ENCODE data around the gene ALKAL2. TPM values are rescaled to one million over a fixed set of nuclear protein-coding genes. Genes with fewer than 3 reads are reported as not detected.

Gene ALKAL2
- total RNA-seq, 1 donor from 2014 or later, result 0.12 TPM

DNA sequence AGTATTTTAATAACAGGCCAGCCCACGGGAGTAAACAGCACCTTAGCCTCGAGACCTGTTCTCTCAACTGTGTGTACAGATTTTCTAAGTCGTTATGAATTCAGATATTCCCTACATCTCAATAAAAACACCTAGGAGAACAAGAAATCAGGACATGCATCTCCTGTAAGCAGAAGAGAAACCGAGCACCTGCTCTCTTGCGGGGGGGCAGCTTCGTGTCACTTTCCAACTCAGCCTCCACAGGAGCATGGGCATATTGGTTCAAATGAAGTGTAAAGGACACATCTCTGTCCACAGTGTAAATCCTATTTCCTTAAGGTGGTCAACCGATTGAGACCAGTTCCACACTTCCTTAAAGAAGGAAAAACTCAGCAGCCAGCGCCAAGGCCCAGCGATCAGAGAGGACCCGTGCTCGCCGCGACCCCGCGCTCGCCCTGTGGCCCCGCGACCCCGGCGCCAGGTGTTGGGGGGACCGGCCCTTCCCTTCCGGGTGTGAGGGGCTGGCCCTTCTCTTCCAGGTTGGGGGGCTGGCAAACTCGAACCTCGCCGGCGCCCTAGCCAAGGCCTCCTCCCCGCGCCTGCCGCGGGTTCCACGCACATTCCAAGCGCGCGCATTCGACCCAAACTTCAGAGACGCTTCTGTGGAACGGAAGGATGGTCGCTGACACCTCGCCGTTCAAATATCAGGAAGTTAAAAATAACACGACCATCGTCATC is 24.7 kb downstream of the ALKAL2 start:
- TF ChIP-seq, protein P1, sequence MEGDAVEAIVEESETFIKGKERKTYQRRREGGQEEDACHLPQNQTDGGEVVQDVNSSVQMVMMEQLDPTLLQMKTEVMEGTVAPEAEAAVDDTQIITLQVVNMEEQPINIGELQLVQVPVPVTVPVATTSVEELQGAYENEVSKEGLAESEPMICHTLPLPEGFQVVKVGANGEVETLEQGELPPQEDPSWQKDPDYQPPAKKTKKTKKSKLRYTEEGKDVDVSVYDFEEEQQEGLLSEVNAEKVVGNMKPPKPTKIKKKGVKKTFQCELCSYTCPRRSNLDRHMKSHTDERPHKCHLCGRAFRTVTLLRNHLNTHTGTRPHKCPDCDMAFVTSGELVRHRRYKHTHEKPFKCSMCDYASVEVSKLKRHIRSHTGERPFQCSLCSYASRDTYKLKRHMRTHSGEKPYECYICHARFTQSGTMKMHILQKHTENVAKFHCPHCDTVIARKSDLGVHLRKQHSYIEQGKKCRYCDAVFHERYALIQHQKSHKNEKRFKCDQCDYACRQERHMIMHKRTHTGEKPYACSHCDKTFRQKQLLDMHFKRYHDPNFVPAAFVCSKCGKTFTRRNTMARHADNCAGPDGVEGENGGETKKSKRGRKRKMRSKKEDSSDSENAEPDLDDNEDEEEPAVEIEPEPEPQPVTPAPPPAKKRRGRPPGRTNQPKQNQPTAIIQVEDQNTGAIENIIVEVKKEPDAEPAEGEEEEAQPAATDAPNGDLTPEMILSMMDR (conservative IDR thresholded peaks at IDR 0.05; ENCODE audit: low read depth, low read length), result no peak
- peak overlapping the region; percentile 89 for H3K4me3 ChIP-seq (ENCODE audit: low read depth, low read length)
- DNase-seq (ENCODE audit: low read depth), result no peak

DNA sequence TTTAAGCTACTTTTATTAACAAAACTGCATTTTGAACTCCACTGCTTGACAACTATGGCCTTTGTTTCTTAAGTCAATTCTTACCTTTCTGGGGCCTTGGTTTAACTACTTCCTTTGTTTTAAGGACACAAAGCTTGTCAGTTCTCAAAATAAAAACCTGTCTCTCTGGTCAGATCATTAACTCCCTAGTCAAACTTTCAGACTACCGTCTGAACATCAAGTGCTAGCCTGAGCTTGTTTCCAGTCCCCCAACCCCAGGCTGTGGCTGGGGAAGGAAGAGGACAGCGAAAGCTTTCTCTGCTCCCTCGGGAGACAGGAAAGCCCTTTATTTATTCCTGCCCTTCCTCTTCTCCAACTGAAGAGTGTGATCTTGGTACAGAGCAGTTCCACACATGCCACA is 25.8 kb downstream of the ALKAL2 start:
- TF ChIP-seq, protein P1 (conservative IDR thresholded peaks at IDR 0.05; ENCODE audit: low read depth, low read length), result no peak
- peak overlapping the region; percentile 10 for H3K4me3 ChIP-seq (ENCODE audit: low read depth, low read length)
- DNase-seq (ENCODE audit: low read depth), result no peak

DNA sequence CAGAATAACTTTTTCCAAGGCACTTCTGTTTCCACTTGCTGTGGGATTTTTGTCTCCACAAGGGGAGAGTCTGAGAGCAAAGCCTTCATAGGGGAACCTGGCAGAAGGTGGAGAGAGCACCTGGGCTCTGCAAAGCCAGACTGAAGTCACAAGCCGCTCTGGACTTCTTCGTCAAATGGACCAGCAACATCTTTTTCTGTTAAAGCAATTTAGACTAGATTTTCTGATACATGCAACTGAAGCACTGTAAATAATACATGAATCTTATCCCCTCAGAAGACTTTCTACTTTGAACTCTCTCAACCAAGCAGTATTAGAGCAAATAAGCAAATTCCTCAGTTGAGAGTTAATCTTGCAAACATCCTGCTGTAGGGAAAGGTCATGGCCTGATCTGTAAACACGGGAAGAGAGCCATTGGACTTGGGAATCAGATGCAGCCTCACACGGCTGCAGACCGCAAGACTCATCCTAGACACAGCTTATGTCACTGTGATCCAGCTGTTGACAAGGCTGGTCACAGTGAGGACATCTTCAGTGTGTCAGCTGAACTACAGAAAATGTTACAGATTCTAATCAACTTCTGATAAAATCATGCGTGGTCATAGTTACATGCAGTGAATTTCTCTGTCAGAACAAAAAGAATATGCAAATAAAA is 27.3 kb downstream of the ALKAL2 start:
- DNase-seq (ENCODE audit: low read depth), result no peak

DNA sequence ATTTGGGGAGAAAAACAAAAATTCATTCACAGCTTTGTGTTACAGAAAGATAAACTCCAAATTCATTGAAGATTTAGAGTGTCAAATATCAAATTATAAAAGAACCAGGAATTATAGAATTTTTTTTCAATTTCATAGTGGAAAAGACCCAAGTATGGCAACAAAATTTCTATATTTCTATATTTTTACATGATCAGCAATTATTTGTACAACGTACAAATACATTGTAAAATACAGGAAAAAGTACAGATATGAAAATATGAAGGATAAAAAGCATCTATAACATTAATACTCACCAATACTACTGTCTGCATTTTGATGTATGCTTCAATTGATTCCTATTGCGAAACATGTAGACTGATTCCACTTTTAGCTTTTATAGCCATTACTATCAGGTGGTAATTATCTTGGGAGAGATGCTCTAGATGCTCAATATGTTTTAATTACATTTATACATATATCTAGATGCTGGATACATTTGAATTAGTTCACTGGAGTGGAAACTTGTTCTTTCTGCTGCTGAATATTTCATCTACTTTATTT is 28.0 kb downstream of the ALKAL2 start:
- no peak for DNase-seq (ENCODE audit: low read depth)
- TF ChIP-seq, protein P1 (conservative IDR thresholded peaks at IDR 0.05; ENCODE audit: low read depth, low read length), result no peak
- H3K4me3 ChIP-seq (ENCODE audit: low read depth, low read length), result no peak overlapping the region

More for the DNA sequence above, 27.3 kb downstream of the ALKAL2 start:
- H3K4me3 ChIP-seq (ENCODE audit: low read depth, low read length), result no peak overlapping the region
- TF ChIP-seq, protein P1 (conservative IDR thresholded peaks at IDR 0.05; ENCODE audit: low read depth, low read length), result no peak

DNA sequence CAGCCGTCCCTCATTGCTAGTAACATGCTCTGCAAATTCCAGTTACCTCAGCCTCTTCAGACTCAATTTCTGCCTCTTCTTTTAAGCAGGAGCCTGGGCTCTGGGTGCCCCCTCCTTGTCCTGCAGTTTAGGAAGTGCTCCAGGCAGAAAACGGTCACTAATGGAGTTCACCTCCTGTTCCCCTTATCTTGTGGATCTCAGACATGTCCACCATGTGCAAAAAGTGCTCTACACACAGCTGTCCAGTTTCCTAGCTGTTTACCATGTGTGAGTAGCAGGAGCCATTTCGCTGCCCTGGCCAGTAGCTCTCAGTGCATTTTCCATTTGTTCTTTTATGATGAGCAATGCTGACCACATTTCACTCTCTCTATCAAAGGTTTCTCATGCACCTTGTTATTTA is 29.0 kb downstream of the ALKAL2 start:
- TF ChIP-seq, protein P1 (conservative IDR thresholded peaks at IDR 0.05; ENCODE audit: low read depth, low read length), result no peak
- DNase-seq (ENCODE audit: low read depth), result no peak
- no peak overlapping the region for H3K4me3 ChIP-seq (ENCODE audit: low read depth, low read length)

DNA sequence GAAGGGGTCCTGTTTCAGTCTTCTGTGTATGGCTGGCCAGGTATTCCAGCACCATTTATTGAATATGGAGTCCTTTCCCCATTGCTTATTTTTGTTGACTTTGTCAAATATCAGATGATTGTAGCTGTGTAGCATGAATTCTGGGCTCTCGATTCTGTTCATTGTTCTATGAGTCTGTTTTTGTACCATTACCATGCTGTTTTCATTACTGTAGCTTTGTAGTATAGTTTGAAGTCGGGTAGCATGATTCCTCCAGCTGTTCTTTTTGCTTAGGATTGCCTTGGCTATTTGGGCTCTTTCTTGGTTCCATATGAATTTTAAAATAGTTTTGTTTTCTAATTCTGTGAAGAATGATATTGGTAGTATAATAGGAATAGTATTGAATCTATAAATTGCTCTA is 30.0 kb downstream of the ALKAL2 start:
- H3K4me3 ChIP-seq (ENCODE audit: low read depth, low read length), result no peak overlapping the region
- TF ChIP-seq, protein P1 (conservative IDR thresholded peaks at IDR 0.05; ENCODE audit: low read depth, low read length), result no peak
- DNase-seq (ENCODE audit: low read depth), result no peak

Data from epithelial cell of proximal tubule (primary cell).